Measurements from ENCODE around the gene MPI. TPM values are rescaled to one million over a fixed set of nuclear protein-coding genes. Genes with fewer than 3 reads are reported as not detected.

The MPI gene
- polyA plus RNA-seq, 3 donors, result 19.2 to 19.9 (median 19.7) TPM

DNA sequence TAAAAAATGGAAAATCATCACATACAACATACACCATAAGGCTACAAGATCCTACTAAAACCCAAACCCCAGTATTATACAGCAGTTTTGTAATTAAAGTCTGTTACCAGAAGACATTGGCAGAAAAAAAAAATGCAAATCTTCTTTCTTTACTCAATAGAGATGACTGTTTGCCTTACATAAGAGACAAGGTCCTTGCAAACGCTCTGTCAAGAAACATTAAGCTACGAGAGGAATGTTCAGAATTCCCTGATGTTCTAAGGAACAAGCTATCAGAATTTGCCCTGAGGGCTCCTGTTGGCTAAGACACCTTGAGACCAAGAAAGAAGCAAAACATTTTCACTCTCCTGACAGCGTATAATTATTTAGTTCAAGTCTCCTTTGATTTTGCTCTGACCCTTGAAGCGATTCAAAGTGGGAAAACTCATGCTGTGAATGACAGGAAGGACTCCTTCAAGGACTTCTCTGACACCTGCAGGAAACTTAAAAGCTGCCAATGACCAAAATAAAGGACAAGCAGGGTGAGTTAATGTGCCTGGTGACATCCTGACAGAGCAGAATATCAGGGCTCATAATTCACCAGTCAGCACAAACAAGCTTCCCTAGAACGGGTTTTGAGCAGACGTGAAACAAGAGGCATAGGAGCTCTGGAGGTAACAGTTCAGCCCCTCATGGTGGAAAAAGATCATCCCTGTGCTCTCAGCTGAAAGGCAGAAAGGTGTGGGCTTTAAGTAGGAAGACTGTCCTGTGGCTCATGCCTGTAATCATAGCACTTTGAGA lies 19.2 kb upstream of the MPI start:
- intact Hi-C loops (cut with micrococcal nuclease), result no loop called here
- Histone ChIP-seq H3K9me3 (replicated peaks in 1 of 2; ENCODE audit: control insufficient read depth in 1 of 2, insufficient read depth in 1 of 2, low read length in 2 of 2) (no peaks in the 10 kb centered on the region), H3K27me3 (ENCODE audit: control insufficient read depth in 2 of 2, insufficient read depth in 2 of 2, low read length in 2 of 2) (no peaks in the 10 kb centered on the region), H4K20me1 (ENCODE audit: insufficient read depth, low read length) (peaks cover 70% of the 10 kb centered on the region), H3K79me2 (ENCODE audit: insufficient read depth, low read length) (peaks cover 74% of the 10 kb centered on the region), H3K36me3 (replicated peaks in 1 of 2; ENCODE audit: control insufficient read depth in 1 of 2, insufficient read depth in 2 of 2, low read length in 2 of 2) (peaks cover 0 to 6% of the 10 kb centered on the region in 2 donors), H3K4me2 (replicated peaks; ENCODE audit: extremely low read depth, low read length, poor library complexity, severe bottlenecking) (peak overlapping the region; percentile 79), H3K4me3 (replicated peaks in 1 of 3; ENCODE audit: low read depth in 2 of 3, low read length in 3 of 3) (peak overlapping the region in 2 of 3 experiments; percentile 4 to 69), H3K4me1 (ENCODE audit: control insufficient read depth in 1 of 2, insufficient read depth in 2 of 2, low read length in 2 of 2) (peaks cover 74 to 78% of the 10 kb centered on the region in 2 donors), H3K9ac (ENCODE audit: insufficient read depth, low read length, poor library complexity, severe bottlenecking) (peak overlapping the region; percentile 2), H2AFZ (ENCODE audit: insufficient read depth, low read depth, low read length, poor library complexity, severe bottlenecking) (no peak overlapping the region), H3K27ac (ENCODE audit: low read depth in 1 of 2, low read length in 2 of 2) (peak overlapping the region; percentile 68 to 81)
- peak overlapping the region; percentile 91 to 98 (median 97) for H3K27ac Mint-ChIP-seq
- peaks cover 0 to 1% (median 0%) of the 10 kb centered on the region in 7 donors for H3K9me3 Mint-ChIP-seq
- peak overlapping the region; percentile 26 to 77 for H3K4me3 Mint-ChIP-seq
- peaks cover 76% of the 10 kb centered on the region for H3K4me1 Mint-ChIP-seq
- no peak for TF ChIP-seq CTCF (IDR thresholded peaks at IDR 0.05)
- WGBS (ENCODE audit: insufficient coverage), result 7% methylated on average over 5 of the region's 6 CpGs
- peaks cover 0 to 4% (median 1%) of the 10 kb centered on the region in 3 donors for H3K27me3 Mint-ChIP-seq (ENCODE audit: low read depth in 3 of 3)
- peaks cover 7 to 16% of the 10 kb centered on the region in 2 donors for H3K36me3 Mint-ChIP-seq
- DNase-seq, result peak in 2 of 3 donors; percentile 22 to 24

DNA sequence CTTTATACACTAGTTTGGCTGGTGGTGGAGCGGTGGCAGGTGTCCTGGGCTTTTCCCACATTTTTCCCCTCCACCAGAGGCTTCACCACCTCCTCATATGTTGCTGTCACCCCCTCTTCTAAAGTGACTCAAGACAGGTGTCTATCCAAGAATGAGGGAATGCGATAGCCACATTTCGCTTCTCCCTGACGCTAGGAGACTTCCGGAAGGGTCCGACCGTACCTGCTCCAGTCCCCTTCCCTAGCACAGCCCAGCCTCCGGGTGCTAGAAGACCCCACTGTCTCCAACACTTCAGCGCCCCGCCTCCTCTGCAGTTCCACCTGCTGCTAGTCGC lies 17.2 kb upstream of the MPI start:
- no peaks in the 10 kb centered on the region for H3K9me3 ChIP-seq (replicated peaks in 1 of 2; ENCODE audit: control insufficient read depth in 1 of 2, insufficient read depth in 1 of 2, low read length in 2 of 2)
- H3K27ac ChIP-seq (ENCODE audit: low read depth in 1 of 2, low read length in 2 of 2), result peak overlapping the region; percentile 83 to 98
- DNase-seq, result no peak
- peaks cover 53% of the 10 kb centered on the region for H3K79me2 ChIP-seq (ENCODE audit: insufficient read depth, low read length)
- no peak for TF ChIP-seq CTCF (IDR thresholded peaks at IDR 0.05)
- peaks cover 56 to 62% of the 10 kb centered on the region in 2 donors for H3K4me1 ChIP-seq (ENCODE audit: control insufficient read depth in 1 of 2, insufficient read depth in 2 of 2, low read length in 2 of 2)
- H3K4me2 ChIP-seq (replicated peaks; ENCODE audit: extremely low read depth, low read length, poor library complexity, severe bottlenecking), result peak overlapping the region; percentile 94
- Mint-ChIP-seq H3K27ac (peak overlapping the region; percentile 95 to 99 (median 98)), H3K36me3 (no peaks in the 10 kb centered on the region), H3K9me3 (peaks cover 0 to 1% (median 0%) of the 10 kb centered on the region in 7 donors), H3K27me3 (ENCODE audit: low read depth in 3 of 3) (peaks cover 1 to 4% (median 1%) of the 10 kb centered on the region in 3 donors), H3K4me1 (peaks cover 55% of the 10 kb centered on the region), H3K4me3 (peak overlapping the region; percentile 89 to 95)
- WGBS (ENCODE audit: insufficient coverage), result 0% methylated on average over 10 of the region's 11 CpGs
- no peaks in the 10 kb centered on the region for H3K36me3 ChIP-seq (replicated peaks in 1 of 2; ENCODE audit: control insufficient read depth in 1 of 2, insufficient read depth in 2 of 2, low read length in 2 of 2)
- H3K27me3 ChIP-seq (ENCODE audit: control insufficient read depth in 2 of 2, insufficient read depth in 2 of 2, low read length in 2 of 2), result no peaks in the 10 kb centered on the region
- H2AFZ ChIP-seq (ENCODE audit: insufficient read depth, low read depth, low read length, poor library complexity, severe bottlenecking), result peak overlapping the region; percentile 76
- H4K20me1 ChIP-seq (ENCODE audit: insufficient read depth, low read length), result peaks cover 50% of the 10 kb centered on the region
- peak overlapping the region; percentile 89 for H3K9ac ChIP-seq (ENCODE audit: insufficient read depth, low read length, poor library complexity, severe bottlenecking)
- peak overlapping the region; percentile 76 to 82 (median 77) for H3K4me3 ChIP-seq (replicated peaks in 1 of 3; ENCODE audit: low read depth in 2 of 3, low read length in 3 of 3)
- intact Hi-C loops (cut with micrococcal nuclease), result loop anchor here in 1 of 2 donors (2.0 kb wide), 1 partner anchor 64 kb away; no protein-coding TSS in a partner anchor
